GM12864 (cell line): ENCODE results near the gene QRFPR.

Experiments used
- DNase-seq: peaks from one replicate; pipeline ENCODE4 v3.0.0-alpha.2; 2011; ENCODE audit warnings: low read depth
- H3K4me3 ChIP-seq: 2 replicates; pipeline ENCODE4 v1.5.1; 2011; ENCODE audit warnings: mild to moderate bottlenecking, low read depth, low read length, control low read depth
- TF ChIP-seq, protein P1 (sequence below): IDR thresholded peaks from 2 replicates; pipeline ENCODE4 v1.5.1; 2011; ENCODE audit warnings: low read depth, mild to moderate bottlenecking, moderate library complexity, low read length, control low read depth, inconsistent platforms; ENCODE audit errors: missing control alignments

The QRFPR gene

DNA sequence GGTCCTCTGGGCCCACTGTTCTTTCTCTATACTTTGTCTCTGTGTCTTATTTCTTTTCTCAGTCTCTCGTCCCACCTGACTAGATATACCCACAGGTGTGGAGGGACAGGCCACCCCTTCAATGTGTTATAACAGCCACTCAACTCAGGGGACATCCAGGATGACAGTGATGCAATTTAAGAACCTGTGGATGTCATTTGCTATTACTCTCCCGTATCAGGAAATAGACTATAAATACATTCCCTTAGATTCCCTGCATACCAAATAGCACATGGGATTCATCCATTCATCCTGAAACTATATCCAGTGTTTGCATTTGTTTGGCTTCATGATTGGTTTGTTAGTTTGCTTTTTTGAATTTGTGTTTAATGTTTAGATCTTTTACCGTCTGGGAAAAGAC is 16.6 kb upstream of the QRFPR start:
- TF ChIP-seq, protein P1, sequence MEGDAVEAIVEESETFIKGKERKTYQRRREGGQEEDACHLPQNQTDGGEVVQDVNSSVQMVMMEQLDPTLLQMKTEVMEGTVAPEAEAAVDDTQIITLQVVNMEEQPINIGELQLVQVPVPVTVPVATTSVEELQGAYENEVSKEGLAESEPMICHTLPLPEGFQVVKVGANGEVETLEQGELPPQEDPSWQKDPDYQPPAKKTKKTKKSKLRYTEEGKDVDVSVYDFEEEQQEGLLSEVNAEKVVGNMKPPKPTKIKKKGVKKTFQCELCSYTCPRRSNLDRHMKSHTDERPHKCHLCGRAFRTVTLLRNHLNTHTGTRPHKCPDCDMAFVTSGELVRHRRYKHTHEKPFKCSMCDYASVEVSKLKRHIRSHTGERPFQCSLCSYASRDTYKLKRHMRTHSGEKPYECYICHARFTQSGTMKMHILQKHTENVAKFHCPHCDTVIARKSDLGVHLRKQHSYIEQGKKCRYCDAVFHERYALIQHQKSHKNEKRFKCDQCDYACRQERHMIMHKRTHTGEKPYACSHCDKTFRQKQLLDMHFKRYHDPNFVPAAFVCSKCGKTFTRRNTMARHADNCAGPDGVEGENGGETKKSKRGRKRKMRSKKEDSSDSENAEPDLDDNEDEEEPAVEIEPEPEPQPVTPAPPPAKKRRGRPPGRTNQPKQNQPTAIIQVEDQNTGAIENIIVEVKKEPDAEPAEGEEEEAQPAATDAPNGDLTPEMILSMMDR: no peak
- no peak for DNase-seq
- H3K4me3 ChIP-seq: no peak overlapping the region

DNA sequence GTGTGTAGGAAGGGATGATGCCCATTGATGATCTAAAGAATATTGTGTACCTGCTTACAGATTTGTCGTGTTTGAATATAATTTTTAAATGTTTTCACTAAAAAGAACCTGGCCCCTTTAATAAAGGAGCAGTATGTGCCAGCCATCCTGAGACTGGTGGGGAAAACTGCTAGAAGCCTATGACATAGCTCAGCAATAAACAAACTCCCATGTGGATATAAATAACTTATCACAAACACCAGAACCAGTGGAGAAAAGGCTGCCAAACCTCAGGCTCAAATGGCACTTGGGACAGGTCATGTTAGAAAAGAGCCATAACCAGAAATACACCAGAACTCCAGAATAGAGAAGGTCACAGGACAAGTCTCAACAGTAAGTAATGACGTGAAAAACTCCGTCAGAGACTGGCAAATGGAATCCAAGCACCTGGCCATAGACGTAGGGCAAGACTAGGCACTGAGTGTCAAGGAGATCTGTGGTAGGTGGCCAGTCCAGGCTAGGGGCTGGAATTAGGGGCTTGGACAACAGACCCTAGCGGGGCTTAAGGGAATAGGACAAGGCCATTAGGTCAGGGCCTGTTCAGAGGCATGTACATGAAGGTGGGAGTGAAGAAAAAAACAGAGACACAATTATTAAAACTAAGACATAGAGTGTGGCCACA is 11.7 kb upstream of the QRFPR start:
- TF ChIP-seq, protein P1: no peak
- H3K4me3 ChIP-seq: no peak overlapping the region
- no peak for DNase-seq

DNA sequence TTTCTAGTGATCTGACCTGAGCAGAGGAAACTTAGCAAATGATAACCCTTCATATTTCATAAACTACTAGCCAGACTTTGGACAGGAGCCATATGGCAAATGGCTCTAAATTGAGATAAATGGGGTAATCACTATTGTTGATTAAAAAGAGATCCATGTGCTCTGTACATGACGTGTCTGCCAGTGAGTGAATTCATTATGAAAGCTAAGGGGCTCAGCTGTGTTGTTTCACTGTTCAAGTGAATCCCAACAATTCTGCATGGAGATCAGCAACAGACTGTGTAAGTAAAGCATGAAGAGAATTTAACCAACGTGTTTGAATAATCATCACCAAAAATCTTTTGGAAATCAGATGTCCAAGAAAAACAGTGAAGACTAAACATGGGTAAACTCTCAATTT is 9.5 kb upstream of the QRFPR start:
- DNase-seq: no peak
- H3K4me3 ChIP-seq: no peak overlapping the region
- TF ChIP-seq, protein P1: no peak

DNA sequence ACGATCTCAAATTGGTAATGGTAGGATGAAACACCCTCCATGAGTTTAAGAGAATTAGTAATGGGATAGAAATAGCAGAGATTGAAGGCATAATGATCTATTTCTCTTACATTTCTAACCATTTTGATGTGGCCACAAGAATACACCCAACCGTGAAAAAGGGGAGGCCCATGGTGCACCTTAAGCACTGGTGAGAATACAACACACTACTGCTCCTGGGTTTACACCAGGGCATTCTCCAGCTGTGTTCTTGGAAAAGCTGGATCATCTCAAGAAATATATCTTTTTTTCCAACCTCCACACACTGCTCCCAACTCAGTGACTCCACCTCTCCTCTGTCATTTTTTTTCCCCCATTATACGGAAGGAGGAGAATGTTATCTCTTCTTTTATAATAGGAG is 1.5 kb downstream of the QRFPR start:
- H3K4me3 ChIP-seq: no peak overlapping the region
- DNase-seq: no peak
- TF ChIP-seq, protein P1: no peak

DNA sequence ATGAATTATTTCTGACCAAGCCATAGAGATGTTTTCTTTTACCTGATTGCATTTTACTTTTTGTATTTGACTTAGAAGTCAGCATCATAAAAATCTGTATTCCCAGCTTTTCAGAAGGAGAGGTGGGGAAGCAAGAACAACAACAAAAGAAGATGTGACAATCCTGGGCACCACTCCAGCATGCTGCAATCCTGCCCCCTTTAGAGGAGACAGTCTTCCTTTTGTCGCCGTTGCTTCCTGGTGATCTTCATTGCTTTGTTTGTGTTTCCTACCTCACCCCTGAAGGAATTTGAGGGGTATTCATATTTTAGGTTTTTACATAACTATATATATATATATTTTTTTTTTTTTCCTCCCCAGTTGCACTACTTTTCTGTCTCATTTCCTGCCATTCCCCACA is 3.7 kb downstream of the QRFPR start:
- TF ChIP-seq, protein P1: no peak
- DNase-seq: no peak
- no peak overlapping the region for H3K4me3 ChIP-seq

DNA sequence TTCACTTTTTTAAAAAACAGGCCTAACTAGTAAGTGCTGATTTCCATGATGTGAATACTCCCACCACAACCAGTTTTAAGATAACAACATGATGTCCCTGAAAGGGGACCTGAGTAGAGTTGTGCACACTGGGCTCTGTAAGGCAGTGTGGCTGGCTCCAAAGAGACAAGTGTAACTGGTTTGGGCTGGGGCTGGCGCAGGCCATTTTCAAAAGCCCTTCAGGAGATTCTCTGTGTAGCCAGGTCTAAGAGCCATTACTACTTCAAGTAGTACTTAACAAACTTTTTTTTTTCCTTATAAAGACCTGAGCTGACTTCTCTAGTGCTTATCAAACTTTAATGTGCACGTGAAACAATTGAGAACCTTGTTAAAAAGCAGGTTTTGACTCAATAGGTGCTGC is 4.3 kb downstream of the QRFPR start:
- no peak for DNase-seq
- H3K4me3 ChIP-seq: no peak overlapping the region

More for the DNA sequence above, 4.3 kb downstream of the QRFPR start:
- TF ChIP-seq, protein P1: no peak
